HepG2 (cell line): ENCODE data around the gene CRABP1. TPM values are rescaled to one million over a fixed set of nuclear protein-coding genes. Genes with fewer than 3 reads are reported as not detected.

ENCODE experiments used
- ATAC-seq: fragments of 200-7000 bp; cut with Tn5 transposase; 3 replicates; pipeline ENCODE4 v1.9.1; 2020; ENCODE audit warnings: mild to moderate bottlenecking, moderate library complexity
- BruUV-seq: library from RNA; stranded (reverse); fragments of 400-500 nt; replicated peaks from 2 replicates; lab custom pipeline; 2021; lab: Mats Ljungman, UMichigan
- CTCF ChIA-PET: fragments of 300-600 bp; formaldehyde crosslinking; extraction: SDS; loops from one replicate; lab custom pipeline; 2021; ENCODE audit warnings: low total read pairs, inconsistent platforms, low intra/inter-chr PET ratio; lab: Yijun Ruan, JAX
- POLR2A ChIA-PET: fragments of 350-600 bp; sonication (Branson Sonifier 250); formaldehyde crosslinking; loops from one replicate; lab custom pipeline; 2020; ENCODE audit warnings: antibody characterized with exemption, inconsistent platforms; lab: Yijun Ruan, JAX
- DNase-seq: peaks from one replicate; pipeline ENCODE4 v3.0.0-alpha.2; 2015; ENCODE audit warnings: low spot score
- FAIRE-seq: peaks from 3 replicates; lab custom pipeline; 2011; peaks lifted over from hg19 to GRCh38; lab: Jason Lieb, UNC
- H2AFZ ChIP-seq: one replicate; pipeline ENCODE4 v1.6.1; 2011; ENCODE audit warnings: low read length, inconsistent platforms
- H3K27ac ChIP-seq: fragments of 300-600 bp; 3 replicates; pipeline ENCODE4 v1.8.0; 2011; ENCODE audit warnings: mixed run types, mild to moderate bottlenecking, mixed read lengths, low read length, inconsistent platforms; ENCODE audit not compliant: insufficient read depth; ENCODE audit errors: extremely low read length
- H3K27me3 ChIP-seq, 2 experiments: fragments of 200-600 bp in 1 of 2; 2 replicates in 1 of 2; 3 replicates in 1 of 2; pipeline versions ENCODE4 v1.6.0 to v1.8.0; 2011; ENCODE audit warnings: low read length in 2 of 2, mild to moderate bottlenecking in 2 of 2, moderate library complexity in 2 of 2, inconsistent platforms in 1 of 2; ENCODE audit not compliant: insufficient read depth in 2 of 2, control insufficient read depth in 1 of 2
- H3K36me3 ChIP-seq, 2 experiments: fragments of 200-600 bp in 1 of 2; replicated peaks in 1 of 2; 2 replicates in 1 of 2; 3 replicates in 1 of 2; pipeline versions ENCODE4 v1.5.1 to v1.8.0; 2011; ENCODE audit warnings: low read length in 2 of 2, inconsistent platforms in 1 of 2; ENCODE audit not compliant: insufficient read depth in 2 of 2, control insufficient read depth in 1 of 2
- H3K4me1 ChIP-seq: 2 replicates; pipeline ENCODE4 v1.5.1; 2012; ENCODE audit warnings: low read length, inconsistent platforms; ENCODE audit not compliant: insufficient read depth
- H3K4me2 ChIP-seq: 2 replicates; pipeline ENCODE4 v1.6.0; 2011; ENCODE audit warnings: low read depth, low read length, inconsistent platforms
- H3K4me3 ChIP-seq, 3 experiments: fragments of 200-600 bp in 1 of 3; sonication (generic), shearing (Covaris generic) in 1 of 3; replicated peaks in 1 of 3; 2 replicates each; pipeline ENCODE4 v1.5.1; 2011 to 2016; ENCODE audit warnings: low read length in 3 of 3, inconsistent platforms in 2 of 3, low read depth in 2 of 3, mild to moderate bottlenecking in 2 of 3, control low read depth in 1 of 3, mixed read lengths in 1 of 3; ENCODE audit not compliant: insufficient read depth in 1 of 3
- H3K79me2 ChIP-seq: one replicate; pipeline ENCODE4 v1.6.1; 2011; ENCODE audit warnings: low read length, inconsistent platforms; ENCODE audit not compliant: insufficient read depth
- H3K9ac ChIP-seq: 2 replicates; pipeline ENCODE4 v1.6.0; 2011; ENCODE audit warnings: mild to moderate bottlenecking, low read depth, low read length, inconsistent platforms; ENCODE audit not compliant: insufficient read depth
- H3K9me3 ChIP-seq: 2 replicates; pipeline ENCODE4 v1.5.1; 2012; ENCODE audit warnings: mild to moderate bottlenecking, low read length
- H4K20me1 ChIP-seq: 2 replicates; pipeline ENCODE4 v1.6.0; 2011; ENCODE audit warnings: inconsistent platforms, mild to moderate bottlenecking, low read length, moderate library complexity; ENCODE audit not compliant: insufficient read depth
- ATF7 ChIP-seq, 2 experiments: fragments of 450-650 bp in 1 of 2; sonication (generic) in 1 of 2; formaldehyde crosslinking in 1 of 2; IDR thresholded peaks; 2 replicates each; pipeline versions ENCODE4 v1.4.0 to v1.6.1; 2016 to 2020; ENCODE audit warnings: antibody characterized with exemption in 1 of 2, mild to moderate bottlenecking in 1 of 2, missing genetic modification reagents in 1 of 2
- CREB1 ChIP-seq, 2 experiments: fragments of 450-650 bp in 1 of 2; IDR thresholded peaks; 2 replicates each; pipeline ENCODE4 v1.6.1; 2016 to 2017; ENCODE audit warnings: control low read depth in 1 of 2, mild to moderate bottlenecking in 1 of 2, missing compliant biosample characterization in 1 of 2, missing genetic modification characterization in 1 of 2
- SUZ12 ChIP-seq: fragments of 150-350 bp; IDR thresholded peaks from 2 replicates; pipeline ENCODE4 v1.6.1; 2014; ENCODE audit warnings: low read depth, low read length
- ZIK1 ChIP-seq: sonication (generic); formaldehyde crosslinking; IDR thresholded peaks from 2 replicates; pipeline ENCODE4 v1.5.0; 2020; ENCODE audit warnings: mild to moderate bottlenecking, low read depth, missing genetic modification reagents, borderline replicate concordance
- ZNF280B ChIP-seq: sonication (generic); formaldehyde crosslinking; IDR thresholded peaks from 2 replicates; pipeline ENCODE4 v1.5.0; 2020; ENCODE audit warnings: missing genetic modification reagents, mild to moderate bottlenecking, borderline replicate concordance
- ZNF335 ChIP-seq: sonication (generic); formaldehyde crosslinking; IDR thresholded peaks from 2 replicates; pipeline ENCODE4 v1.4.0; 2020; ENCODE audit warnings: missing genetic modification reagents
- ZNF431 ChIP-seq: sonication (generic); formaldehyde crosslinking; IDR thresholded peaks from 2 replicates; pipeline ENCODE4 v1.9.0; 2022; ENCODE audit warnings: missing genetic modification reagents, low read depth, mild to moderate bottlenecking, borderline replicate concordance
- WGBS: methylation state at CpG from one replicate; pipeline ENCODE4 v1.1.6; 2017; ENCODE audit warnings: low lambda C conversion rate; 5-methylcytosine and 5-hydroxymethylcytosine counted together
- in situ Hi-C: cut with HindIII; loops from 2 replicates; pipeline ENCODE4 v1.10.0; 2017; ENCODE audit warnings: low pct_unique_long_range_greater_than_20kb; ENCODE audit not compliant: extremely low pct_ligation_motif_present
- intact Hi-C: fragments of 100-400 bp; cut with micrococcal nuclease; formaldehyde crosslinking; loops from one replicate; pipeline ENCODE4 v1.10.0; 2022; ENCODE audit not compliant: unreplicated experiment
- polyA plus RNA-seq, 8 experiments: library from polyadenylated mRNA; depleted of rRNA in 3 of 8; stranded (reverse) in 7 of 8; unstranded in 1 of 8; fragments of >200 nt; fragmentation: Illumina TruSeq in 4 of 8; extraction: Trizol in 4 of 8; gene quantifications; 2 replicates each; pipeline versions ENCODE4 v1.2.1 to v1.2.3, GENCODE V29; 2011 to 2016; ENCODE audit warnings: low read depth in 4 of 8, missing spikeins in 1 of 8, mixed read lengths in 1 of 8; ENCODE audit not compliant: insufficient read depth in 1 of 8
- total RNA-seq, 5 experiments: library from RNA; depleted of rRNA; stranded (reverse); fragments of >200 nt; fragmentation: Illumina TruSeq; extraction: Trizol; gene quantifications; 2 replicates each; pipeline ENCODE4 v1.2.3, GENCODE V29; 2016; ENCODE audit warnings: low read depth in 1 of 5

The CRABP1 gene
- total and polyA plus RNA-seq, 2 of the 13 experiments (the other 11 are each of a cell fraction or from before 2014, with no cell fraction given) = not detected

- TF ChIP-seq ZNF280B = no peak
These were observed 18.4 kb upstream of the CRABP1 start (continued) for GRCh38 chr15:78321786-78322185.

DNA sequence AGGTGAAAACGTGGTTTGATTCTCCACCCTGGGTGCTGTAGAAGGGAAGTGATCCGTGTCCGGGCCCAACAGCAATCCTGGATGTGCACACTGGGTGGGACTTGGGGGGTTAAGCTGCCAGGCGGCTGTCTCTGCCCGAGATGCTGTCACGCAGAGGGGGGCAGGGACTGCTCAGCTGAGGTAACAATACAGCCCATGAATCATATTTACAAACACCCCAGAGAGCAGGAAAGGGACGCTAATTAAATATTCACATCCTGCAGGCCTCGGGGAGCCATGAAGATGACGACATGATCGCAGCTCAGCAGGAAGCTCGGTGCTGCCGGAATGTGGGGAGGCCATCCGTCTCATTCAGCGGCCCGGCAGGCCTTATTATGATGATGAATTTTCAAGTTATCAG lies 17.9 kb upstream of the CRABP1 start:
- intact Hi-C loops = no loop called here
- no peak for FAIRE-seq
- BruUV-seq = no TSS peak
- TF ChIP-seq CREB1 (IDR thresholded peaks at IDR 0.05) (peak; percentile 48), CREB1 (CRISPR knock-in tag; IDR thresholded peaks at IDR 0.05) (no peak), ZNF335 (CRISPR knock-in tag) (no peak), ATF7 (IDR thresholded peaks at IDR 0.05) (peak; percentile 12; the same call in 1 of the 2 replicates), ATF7 (CRISPR knock-in tag; IDR thresholded peaks at IDR 0.05) (no peak), SUZ12 (no peak), ZIK1 (CRISPR knock-in tag) (no peak), ZNF431 (CRISPR knock-in tag) (no peak)
- POLR2A ChIA-PET = interaction anchor here (1.4 kb wide), 1 partner anchor 116 kb away, joined by 4 read pairs; the partner anchor contains the start of gene IREB2
- Histone ChIP-seq H3K27me3 (peaks cover 2 to 24% of the 10 kb centered on the region in 2 experiments; a peak in 3 of 5 replicates), H3K9me3 (no peaks in the 10 kb centered on the region), H3K9ac (no peak overlapping the region), H3K4me1 (0 out of 2 replicates have a peak, but pooled peaks cover 6% of the 10 kb centered on the region), H2AFZ (no peak overlapping the region), H3K79me2 (no peaks in the 10 kb centered on the region), H3K4me3 (peak overlapping the region in 1 of 3 experiments; percentile 3; a peak in 1 of 6 replicates), H3K36me3 (no peaks in the 10 kb centered on the region), H3K27ac (no peak overlapping the region), H4K20me1 (no peaks in the 10 kb centered on the region), H3K4me2 (no peak overlapping the region; the same call in 1 of the 2 replicates)
- in situ Hi-C loops = no loop called here
- DNase-seq = no peak
- no peak for ATAC-seq
- 0% methylated on average over 2 of the region's 15 CpGs for WGBS
- CTCF ChIA-PET = no interaction called here
